ENCODE measurements around the gene NTN1. TPM values are rescaled to one million over a fixed set of nuclear protein-coding genes. Genes with fewer than 3 reads are reported as not detected.

The NTN1 gene
- total RNA-seq, 4 donors from 2014 or later: 74.3 to 211 (median 107) TPM

DNA sequence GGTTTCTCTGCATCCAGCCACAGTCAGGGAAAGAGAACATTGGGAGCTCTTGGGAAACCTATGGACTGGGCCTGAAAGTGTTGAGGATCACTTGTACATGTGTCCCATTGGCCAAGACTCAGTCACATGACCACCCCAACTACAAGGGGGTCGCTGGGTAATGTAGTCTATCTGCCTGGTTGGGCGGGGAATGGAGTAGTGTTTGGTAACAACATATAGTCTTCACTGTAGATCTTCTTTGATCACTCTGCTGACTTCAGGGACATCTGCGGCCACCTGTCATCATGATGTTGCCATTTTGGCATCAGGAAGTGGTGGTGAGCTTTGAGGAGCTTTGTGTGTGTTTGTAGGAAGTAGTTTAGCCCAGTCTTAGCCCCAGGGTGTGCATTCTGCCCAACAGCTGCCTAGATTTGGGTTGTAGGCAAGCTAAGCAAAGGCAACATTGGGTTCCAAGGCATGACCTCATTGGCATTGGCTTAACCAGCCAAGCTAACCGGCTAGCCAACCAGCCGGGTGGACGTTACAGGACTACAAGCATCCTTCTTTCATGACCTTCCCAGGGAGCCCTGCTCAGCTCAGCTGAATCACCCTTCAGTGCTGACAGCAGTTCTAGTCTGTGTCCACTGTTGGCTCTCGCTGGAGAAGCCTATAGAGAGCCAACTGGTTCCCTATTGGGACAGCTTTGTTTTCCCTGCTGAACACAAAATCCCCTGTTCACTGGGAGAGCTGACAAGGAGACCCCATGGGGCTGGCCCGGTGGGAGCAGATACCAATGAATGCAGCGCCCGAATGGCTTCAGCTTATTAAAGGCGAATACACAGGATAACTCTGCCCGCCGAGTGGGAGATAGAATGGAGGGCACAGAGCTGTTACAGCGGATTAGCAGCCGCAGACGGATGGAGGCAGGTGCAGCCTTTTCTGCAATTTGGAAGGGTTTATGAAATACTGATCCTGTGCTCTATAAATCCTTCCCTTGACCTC lies 178.6 kb downstream of the NTN1 start:
- Histone ChIP-seq H3K9me3 (no peaks in the 10 kb centered on the region), H3K36me3 (peaks cover 0 to 14% of the 10 kb centered on the region in 2 donors), H3K27me3 (no peaks in the 10 kb centered on the region), H3K4me3 (no peak overlapping the region), H3K27ac (no peak overlapping the region), H3K4me1 (peaks cover 0 to 25% (median 7%) of the 10 kb centered on the region in 3 donors)
- 84 to 98% methylated on average over 5 to 9 of the region's 16 CpGs for WGBS, 2 donors (ENCODE audit: low coverage in 1 of 2)
- TF ChIP-seq CTCF (IDR thresholded peaks at IDR 0.05) (no peak), POLR2AphosphoS5 (IDR thresholded peaks at IDR 0.05) (no peak), POLR2A (IDR thresholded peaks at IDR 0.05) (no peak), EP300 (IDR thresholded peaks at IDR 0.05) (no peak)
- no peak for ATAC-seq

- H3K27ac ChIP-seq: no peak overlapping the region
- WGBS, 2 donors (ENCODE audit: low coverage in 1 of 2): 83 to 88% methylated on average over 4 to 5 of the region's 5 CpGs
- TF ChIP-seq CTCF (IDR thresholded peaks at IDR 0.05): no peak
- TF ChIP-seq POLR2AphosphoS5 (IDR thresholded peaks at IDR 0.05): no peak
- TF ChIP-seq POLR2A (IDR thresholded peaks at IDR 0.05): no peak
- TF ChIP-seq EP300 (IDR thresholded peaks at IDR 0.05): no peak
- H3K4me1 ChIP-seq: peaks cover 0 to 26% (median 8%) of the 10 kb centered on the region in 3 donors
- H3K36me3 ChIP-seq: peaks cover 0 to 14% of the 10 kb centered on the region in 2 donors
- no peaks in the 10 kb centered on the region for H3K27me3 ChIP-seq
- no peak overlapping the region for H3K4me3 ChIP-seq
- no peaks in the 10 kb centered on the region for H3K9me3 ChIP-seq
- no peak for ATAC-seq
Observed at GRCh38 chr17:9200699-9201359, 179.5 kb downstream of the NTN1 start.

DNA sequence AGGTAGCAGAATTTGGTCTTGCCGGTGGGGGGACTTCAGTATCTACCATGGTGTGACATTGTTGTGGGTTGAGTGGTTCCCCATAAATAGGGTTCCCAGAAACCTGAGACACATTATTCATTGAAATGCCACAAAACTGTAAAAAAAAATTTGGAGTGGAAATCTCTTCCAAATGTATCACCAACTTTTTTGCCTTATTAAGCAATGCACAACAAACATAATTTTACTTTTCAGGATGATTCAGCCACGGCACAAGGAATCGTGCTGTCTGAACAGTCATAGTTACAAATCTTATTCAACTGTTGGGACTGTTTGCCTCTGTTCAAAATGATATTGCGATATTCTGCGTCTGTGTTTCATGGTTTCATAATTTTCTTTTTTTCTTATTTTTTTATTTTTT lies 181.2 kb downstream of the NTN1 start:
- H3K9me3 ChIP-seq: no peaks in the 10 kb centered on the region

GRCh38 chr17:9203771-9204425 lies 182.6 kb downstream of the NTN1 start:
- 79 to 92% methylated on average over 2 to 3 of the region's 3 CpGs for WGBS, 2 donors (ENCODE audit: low coverage in 1 of 2)
- Histone ChIP-seq H3K4me3 (no peak overlapping the region), H3K9me3 (no peaks in the 10 kb centered on the region), H3K27ac (peak overlapping the region in 1 of 4 donors; percentile 20), H3K36me3 (peaks cover 0 to 6% of the 10 kb centered on the region in 2 donors), H3K27me3 (no peaks in the 10 kb centered on the region), H3K4me1 (peaks cover 3 to 32% (median 10%) of the 10 kb centered on the region in 3 donors)
- no peak for TF ChIP-seq CTCF (IDR thresholded peaks at IDR 0.05)
- no peak for TF ChIP-seq POLR2AphosphoS5 (IDR thresholded peaks at IDR 0.05)
- no peak for TF ChIP-seq POLR2A (IDR thresholded peaks at IDR 0.05)
- no peak for TF ChIP-seq EP300 (IDR thresholded peaks at IDR 0.05)
- ATAC-seq: no peak

More for the DNA sequence above, 181.2 kb downstream of the NTN1 start:
- no peak for TF ChIP-seq POLR2AphosphoS5 (IDR thresholded peaks at IDR 0.05)
- TF ChIP-seq POLR2A (IDR thresholded peaks at IDR 0.05): no peak
- TF ChIP-seq CTCF (IDR thresholded peaks at IDR 0.05): no peak
- TF ChIP-seq EP300 (IDR thresholded peaks at IDR 0.05): no peak
- Histone ChIP-seq H3K4me1 (peaks cover 3 to 30% (median 10%) of the 10 kb centered on the region in 3 donors), H3K27ac (no peak overlapping the region), H3K36me3 (peaks cover 0 to 14% of the 10 kb centered on the region in 2 donors), H3K27me3 (no peaks in the 10 kb centered on the region), H3K4me3 (no peak overlapping the region)
- WGBS, 2 donors (ENCODE audit: low coverage in 1 of 2): 92 to 98% methylated on average over 4 to 5 of the region's 5 CpGs
- ATAC-seq: no peak

Measured in gastroesophageal sphincter (tissue), 4 donors.